IPS-15b (cell line): ENCODE measurements around the gene ENTR1.

Source experiments
- H3K27me3 ChIP-seq: one replicate; pipeline ENCODE4 v1.6.1; 2013; ENCODE audit warnings: low read length; ENCODE audit not compliant: control insufficient read depth, insufficient read depth
- H3K36me3 ChIP-seq: one replicate; pipeline ENCODE4 v1.6.1; 2013; ENCODE audit warnings: low read length; ENCODE audit not compliant: control insufficient read depth, insufficient read depth
- H3K4me1 ChIP-seq: one replicate; pipeline ENCODE4 v1.6.1; 2013; ENCODE audit warnings: mild to moderate bottlenecking, low read length; ENCODE audit not compliant: control insufficient read depth, insufficient read depth
- H3K4me3 ChIP-seq: one replicate; pipeline ENCODE4 v1.5.1; 2013; ENCODE audit warnings: low read depth, low read length
- H3K9ac ChIP-seq: one replicate; pipeline ENCODE4 v1.6.1; 2013; ENCODE audit warnings: low read depth, mild to moderate bottlenecking, low read length
- H3K9me3 ChIP-seq: one replicate; pipeline ENCODE4 v1.6.1; 2013; ENCODE audit warnings: mild to moderate bottlenecking, low read length; ENCODE audit not compliant: control insufficient read depth, insufficient read depth

ENTR1 gene

GRCh38 chr9:136389396-136389795 lies 21.0 kb downstream of the ENTR1 start:
- Histone ChIP-seq H3K27me3 (no peaks in the 10 kb centered on the region), H3K4me1 (no peaks in the 10 kb centered on the region), H3K9ac (no peak overlapping the region), H3K9me3 (no peaks in the 10 kb centered on the region), H3K4me3 (no peak overlapping the region), H3K36me3 (peaks cover 66% of the 10 kb centered on the region)

- peaks cover 66% of the 10 kb centered on the region for H3K36me3 ChIP-seq
Observed at GRCh38 chr9:136387217-136387616, 23.2 kb downstream of the ENTR1 start.

GRCh38 chr9:136386018-136386417 lies 24.4 kb downstream of the ENTR1 start:
- Histone ChIP-seq H3K4me1 (no peaks in the 10 kb centered on the region), H3K27me3 (no peaks in the 10 kb centered on the region), H3K9me3 (no peaks in the 10 kb centered on the region), H3K4me3 (no peak overlapping the region), H3K36me3 (peaks cover 70% of the 10 kb centered on the region), H3K9ac (no peak overlapping the region)

More at GRCh38 chr9:136387217-136387616, 23.2 kb downstream of the ENTR1 start:
- no peaks in the 10 kb centered on the region for H3K9me3 ChIP-seq
- no peaks in the 10 kb centered on the region for H3K27me3 ChIP-seq
- no peaks in the 10 kb centered on the region for H3K4me1 ChIP-seq
- no peak overlapping the region for H3K9ac ChIP-seq
- no peak overlapping the region for H3K4me3 ChIP-seq

- Histone ChIP-seq H3K36me3 (peaks cover 79% of the 10 kb centered on the region), H3K27me3 (no peaks in the 10 kb centered on the region)
Observed at GRCh38 chr9:136385015-136385414, 25.4 kb downstream of the ENTR1 start.

GRCh38 chr9:136383436-136383835 lies 27.0 kb downstream of the ENTR1 start:
- H3K9ac ChIP-seq = no peak overlapping the region
- no peaks in the 10 kb centered on the region for H3K4me1 ChIP-seq
- H3K27me3 ChIP-seq = no peaks in the 10 kb centered on the region
- H3K9me3 ChIP-seq = no peaks in the 10 kb centered on the region
- H3K36me3 ChIP-seq = peaks cover 78% of the 10 kb centered on the region
- H3K4me3 ChIP-seq = no peak overlapping the region

More at GRCh38 chr9:136385015-136385414, 25.4 kb downstream of the ENTR1 start:
- no peak overlapping the region for H3K4me3 ChIP-seq
- H3K4me1 ChIP-seq = no peaks in the 10 kb centered on the region
- H3K9ac ChIP-seq = no peak overlapping the region
- H3K9me3 ChIP-seq = no peaks in the 10 kb centered on the region

- Histone ChIP-seq H3K4me1 (no peaks in the 10 kb centered on the region), H3K36me3 (peaks cover 72% of the 10 kb centered on the region), H3K4me3 (no peak overlapping the region), H3K9ac (no peak overlapping the region), H3K27me3 (no peaks in the 10 kb centered on the region), H3K9me3 (no peaks in the 10 kb centered on the region)
Observed at GRCh38 chr9:136381966-136382513, 28.4 kb downstream of the ENTR1 start.

GRCh38 chr9:136381311-136381710 lies 29.1 kb downstream of the ENTR1 start:
- no peaks in the 10 kb centered on the region for H3K4me1 ChIP-seq
- H3K36me3 ChIP-seq = peaks cover 75% of the 10 kb centered on the region
- H3K4me3 ChIP-seq = no peak overlapping the region
- no peaks in the 10 kb centered on the region for H3K27me3 ChIP-seq
- H3K9me3 ChIP-seq = no peaks in the 10 kb centered on the region
- H3K9ac ChIP-seq = no peak overlapping the region

GRCh38 chr9:136380381-136380780 lies 30.0 kb downstream of the ENTR1 start:
- no peaks in the 10 kb centered on the region for H3K27me3 ChIP-seq
- H3K9me3 ChIP-seq = no peaks in the 10 kb centered on the region
- H3K36me3 ChIP-seq = peaks cover 77% of the 10 kb centered on the region
- no peak overlapping the region for H3K9ac ChIP-seq
- no peak overlapping the region for H3K4me3 ChIP-seq
- H3K4me1 ChIP-seq = no peaks in the 10 kb centered on the region

- Histone ChIP-seq H3K36me3 (peaks cover 79% of the 10 kb centered on the region), H3K9ac (no peak overlapping the region), H3K4me1 (no peaks in the 10 kb centered on the region), H3K9me3 (no peaks in the 10 kb centered on the region), H3K4me3 (no peak overlapping the region), H3K27me3 (no peaks in the 10 kb centered on the region)
Observed at GRCh38 chr9:136379891-136380290, 30.5 kb downstream of the ENTR1 start.

- Histone ChIP-seq H3K36me3 (peaks cover 78% of the 10 kb centered on the region), H3K4me3 (no peak overlapping the region), H3K9me3 (no peaks in the 10 kb centered on the region), H3K9ac (no peak overlapping the region), H3K27me3 (no peaks in the 10 kb centered on the region), H3K4me1 (no peaks in the 10 kb centered on the region)
Observed at GRCh38 chr9:136379401-136379800, 31.0 kb downstream of the ENTR1 start.

GRCh38 chr9:136379003-136379287 lies 31.5 kb downstream of the ENTR1 start:
- no peaks in the 10 kb centered on the region for H3K9me3 ChIP-seq
- H3K4me1 ChIP-seq = no peaks in the 10 kb centered on the region
- peaks cover 76% of the 10 kb centered on the region for H3K36me3 ChIP-seq
- H3K9ac ChIP-seq = no peak overlapping the region
- no peaks in the 10 kb centered on the region for H3K27me3 ChIP-seq
- H3K4me3 ChIP-seq = no peak overlapping the region

GRCh38 chr9:136378170-136379002 lies 32.0 kb downstream of the ENTR1 start:
- H3K4me3 ChIP-seq = no peak overlapping the region
- no peak overlapping the region for H3K9ac ChIP-seq
- H3K27me3 ChIP-seq = no peaks in the 10 kb centered on the region
- peaks cover 75% of the 10 kb centered on the region for H3K36me3 ChIP-seq
- H3K9me3 ChIP-seq = no peaks in the 10 kb centered on the region
- no peaks in the 10 kb centered on the region for H3K4me1 ChIP-seq
